NAMALWA (cell line): ENCODE measurements around the gene P4HA2.

Source experiments
- DNase-seq: peaks from one replicate; pipeline ENCODE4 v3.0.0-alpha.2; 2015; ENCODE audit warnings: low spot score

The P4HA2 gene

DNA sequence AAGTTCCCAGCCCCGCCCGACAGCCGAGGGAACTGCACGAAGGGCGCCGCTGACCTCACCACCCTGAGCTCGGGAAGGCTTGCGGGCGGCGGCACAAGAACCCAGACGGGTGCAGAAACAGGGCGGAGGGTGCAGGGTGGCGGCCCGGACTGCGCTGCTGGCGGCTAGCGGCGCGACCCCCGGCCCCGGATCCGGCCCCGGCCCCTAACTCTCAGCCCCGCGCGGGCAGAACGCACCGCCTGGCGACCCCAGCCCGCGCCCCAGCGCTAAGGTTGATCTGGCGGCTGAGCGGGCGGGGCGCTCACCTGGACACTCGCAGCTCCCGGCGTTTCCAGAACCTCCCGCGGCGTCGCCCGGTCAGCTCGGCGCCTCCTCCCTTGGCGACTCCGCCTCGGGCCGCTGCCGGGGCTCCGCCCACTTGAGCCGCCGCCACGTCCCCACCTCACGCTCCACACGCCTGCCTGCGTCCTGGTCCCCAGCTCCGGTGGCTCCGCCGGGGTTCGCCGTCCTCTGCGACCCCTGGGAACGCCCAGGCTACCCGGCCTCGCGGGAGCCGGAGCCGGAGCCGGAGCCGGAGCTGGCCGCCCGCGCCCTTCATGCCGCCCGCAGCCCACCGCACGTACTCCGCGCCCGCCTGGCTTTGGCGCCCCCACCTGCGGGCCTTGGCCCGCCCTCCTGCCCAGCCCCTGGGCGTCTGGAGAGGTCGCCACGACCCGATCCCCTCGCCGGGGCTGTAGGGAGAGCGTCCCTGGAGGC is at the start of gene P4HA2:
P4HA2 (minus strand) TSS at position 369 of the 756 bp plus-strand sequence. CDS start 9,227 bp downstream, outside the sequence.
- no peak for DNase-seq

DNA sequence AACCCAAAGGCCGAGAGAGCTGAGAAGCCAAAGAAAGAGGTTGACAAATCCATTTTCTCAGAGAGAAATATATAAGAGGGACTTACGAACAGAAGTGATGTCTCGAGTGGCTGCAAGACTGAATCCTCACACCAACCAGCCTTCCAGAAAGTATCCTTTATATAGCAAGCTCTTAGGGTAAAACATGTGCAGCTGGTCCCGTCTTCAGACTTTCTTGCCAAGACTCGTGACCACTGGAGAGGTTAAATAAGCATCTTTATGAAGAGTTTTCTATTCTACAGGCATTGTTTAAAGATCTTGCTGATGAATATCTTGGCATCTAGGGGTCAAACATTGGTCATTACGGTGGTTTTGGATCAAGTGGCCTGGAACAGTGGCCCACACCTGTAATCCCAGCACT is 49.6 kb upstream of the P4HA2 start:
- no peak for DNase-seq

GRCh38 chr5:132275367-132276220 is 47.9 kb upstream of the P4HA2 start:
- no peak for DNase-seq

GRCh38 chr5:132274050-132274792 is 46.6 kb upstream of the P4HA2 start:
- DNase-seq = no peak

GRCh38 chr5:132273631-132274030 is 46.0 kb upstream of the P4HA2 start:
- no peak for DNase-seq

- peak; percentile 84 for DNase-seq
Observed at GRCh38 chr5:132272311-132273210, 44.9 kb upstream of the P4HA2 start.

DNA sequence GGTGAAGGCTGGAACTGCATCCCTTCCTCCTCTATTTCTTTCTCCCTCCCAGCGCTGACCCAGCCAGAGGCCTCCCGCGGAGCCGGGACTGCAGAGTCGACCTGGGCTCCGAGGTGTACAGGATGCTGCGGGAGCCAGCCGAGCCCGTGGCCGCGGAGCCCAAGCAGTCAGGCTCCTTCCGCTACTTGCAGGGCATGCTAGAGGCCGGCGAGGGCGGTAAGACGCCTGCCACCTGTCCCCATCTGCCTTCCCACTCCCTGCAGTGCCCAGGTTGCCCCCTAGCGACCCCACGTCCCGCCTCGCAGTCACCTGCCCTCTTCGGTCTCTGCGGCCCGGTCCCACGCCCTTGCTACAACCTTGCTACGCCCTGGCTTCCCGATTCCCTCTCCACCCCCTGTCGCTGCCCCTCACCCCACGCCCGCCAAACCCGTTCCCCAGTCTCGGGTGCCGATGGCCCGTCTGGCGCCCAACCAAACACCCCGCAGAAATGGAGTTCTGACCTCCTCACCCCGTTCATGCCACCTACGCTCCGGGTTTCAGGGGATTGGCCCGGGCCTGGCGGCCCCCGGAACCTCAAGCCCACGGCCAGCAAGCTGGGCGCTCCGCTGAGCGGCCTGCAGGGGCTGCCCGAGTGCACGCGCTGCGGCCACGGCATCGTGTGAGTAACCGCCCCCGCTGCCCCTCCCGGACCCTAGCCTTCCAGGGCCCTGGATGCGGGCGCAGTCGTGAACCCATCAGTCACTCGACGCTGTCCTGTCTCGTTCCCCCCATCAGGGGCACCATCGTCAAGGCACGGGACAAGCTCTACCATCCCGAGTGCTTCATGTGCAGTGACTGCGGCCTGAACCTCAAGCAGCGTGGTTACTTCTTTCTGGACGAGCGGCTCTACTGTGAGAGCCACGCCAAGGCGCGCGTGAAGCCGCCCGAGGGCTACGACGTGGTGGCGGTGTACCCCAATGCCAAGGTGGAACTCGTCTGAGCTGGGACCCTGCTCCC is 43.9 kb upstream of the P4HA2 start:
- no peak for DNase-seq

- no peak for DNase-seq
Observed at GRCh38 chr5:132270706-132271105, 43.1 kb upstream of the P4HA2 start.

DNA sequence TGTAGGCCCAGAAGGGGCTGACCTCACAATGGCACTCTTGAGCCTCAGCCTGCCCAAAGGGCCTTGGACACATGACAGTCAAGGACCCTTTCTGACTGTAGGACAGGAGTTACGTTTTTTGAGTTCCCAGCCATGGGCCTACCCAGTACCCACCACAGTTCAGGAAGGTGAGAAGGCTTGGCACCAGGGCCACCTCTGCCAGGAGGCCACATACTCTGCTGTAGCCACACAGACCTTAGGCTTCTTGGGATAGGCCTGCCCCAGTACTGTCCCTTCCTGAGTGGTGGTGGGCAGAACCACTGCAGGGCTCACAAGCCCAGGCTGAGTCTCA is 42.6 kb upstream of the P4HA2 start:
- no peak for DNase-seq

- no peak for DNase-seq
Observed at GRCh38 chr5:132269635-132270334, 42.1 kb upstream of the P4HA2 start.

GRCh38 chr5:132268769-132269551 is 41.3 kb upstream of the P4HA2 start:
- DNase-seq = no peak

DNA sequence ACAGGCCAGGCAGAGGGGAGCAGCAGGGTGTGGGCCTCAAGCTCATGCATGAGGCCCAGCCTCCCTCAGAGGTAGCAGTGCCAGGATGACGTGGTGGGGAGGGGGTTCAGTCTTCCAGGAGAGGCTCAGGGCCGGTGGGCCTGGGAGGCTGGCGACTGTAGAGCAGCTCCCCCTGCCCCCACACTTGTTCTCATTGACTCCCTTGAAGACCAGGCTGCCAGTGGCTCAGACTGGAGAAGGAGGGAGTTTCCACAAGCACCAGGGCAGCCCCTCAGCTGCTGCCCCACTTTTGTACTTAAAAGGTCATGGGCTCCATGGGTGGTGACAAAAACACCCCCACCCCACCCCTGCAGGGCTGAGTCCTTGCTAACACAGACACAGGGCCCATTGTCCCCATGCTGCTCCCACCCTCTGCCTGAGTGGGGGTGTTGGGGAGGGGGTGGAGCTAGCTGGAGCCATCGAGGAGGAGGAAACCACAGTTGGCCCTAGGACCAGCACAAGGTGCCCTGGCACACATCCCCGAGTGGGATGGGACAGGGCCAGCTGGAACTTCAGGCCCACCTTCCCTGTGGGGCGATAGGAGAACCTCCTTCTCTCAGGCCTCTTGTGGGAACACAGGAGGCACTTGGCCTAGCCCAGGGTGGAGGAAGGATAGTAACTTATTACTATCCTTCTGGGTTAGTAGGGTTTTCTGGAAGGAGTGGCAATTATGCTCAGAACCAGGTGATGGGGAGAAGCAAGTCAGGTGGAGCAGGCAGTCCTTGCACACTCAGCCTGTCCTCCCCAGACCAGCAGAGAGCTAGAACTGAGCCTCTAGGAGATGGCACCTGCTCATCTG is 40.5 kb upstream of the P4HA2 start:
- DNase-seq = no peak

DNA sequence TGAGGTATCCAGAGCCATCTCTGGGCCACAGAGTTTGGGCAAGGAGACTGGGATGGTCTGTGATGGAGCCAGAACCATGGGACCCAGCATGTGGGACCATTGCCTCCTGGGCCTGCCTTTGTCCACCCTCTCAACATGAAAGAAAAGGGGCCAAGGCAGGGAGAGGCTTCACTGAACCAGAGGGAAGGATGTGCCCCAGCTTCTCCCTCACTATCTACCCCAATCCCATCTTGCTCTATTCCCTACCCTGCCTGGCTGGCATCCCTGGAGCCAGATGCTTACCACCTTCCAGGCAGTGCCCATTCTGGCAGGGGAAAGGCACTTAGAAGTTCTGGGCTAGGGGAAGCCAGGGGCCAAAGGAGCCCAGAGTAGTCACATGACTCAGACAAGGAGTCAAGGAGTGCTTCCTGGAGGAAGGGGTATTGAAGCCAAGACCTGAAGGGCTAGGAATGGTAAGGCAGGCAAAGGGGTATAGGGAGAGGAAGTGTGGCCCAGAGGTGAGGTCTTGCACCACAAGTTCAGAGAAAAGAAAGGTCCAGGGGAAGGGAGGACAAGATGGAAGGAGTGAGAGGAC is 39.6 kb upstream of the P4HA2 start:
- no peak for DNase-seq

GRCh38 chr5:132266836-132267160 is 39.1 kb upstream of the P4HA2 start:
- DNase-seq = no peak

DNA sequence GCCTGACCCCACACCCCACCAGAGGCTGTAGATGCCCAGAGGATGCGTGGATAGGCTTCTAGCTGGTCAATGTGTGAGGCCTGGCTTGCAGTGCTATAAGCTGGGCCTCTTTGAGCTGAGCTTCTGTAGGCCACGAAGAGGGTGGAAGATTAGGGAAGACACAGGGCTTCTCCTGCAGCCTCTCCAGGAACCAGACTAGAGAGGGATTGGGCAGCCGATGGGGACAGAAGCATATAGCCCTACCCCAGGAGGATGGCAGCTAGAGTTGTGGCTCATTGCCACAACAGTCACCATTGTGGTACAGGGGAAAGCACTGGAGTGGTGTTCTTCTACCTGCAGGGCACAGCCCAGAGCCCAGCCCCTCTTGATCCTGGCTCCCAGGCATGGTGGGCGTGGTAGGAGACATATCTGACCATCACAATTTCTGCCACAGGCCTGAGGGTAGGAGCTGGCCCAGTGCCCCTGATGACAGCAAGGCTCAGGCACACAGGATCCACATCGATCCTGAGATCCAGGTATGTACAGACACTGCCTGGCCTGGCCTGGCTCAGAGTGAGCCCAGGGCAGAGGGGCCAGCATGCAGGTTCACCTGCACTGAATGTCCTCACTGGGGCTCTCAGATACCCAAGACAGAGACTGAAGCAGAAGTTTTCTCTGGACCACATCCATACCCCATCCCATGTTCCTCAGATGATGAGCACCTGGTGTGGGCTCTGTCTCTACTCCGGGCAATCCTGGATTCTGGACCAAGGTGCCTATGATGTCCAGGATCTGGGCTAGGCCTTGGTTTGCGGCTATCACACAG is 38.6 kb upstream of the P4HA2 start:
- no peak for DNase-seq

DNA sequence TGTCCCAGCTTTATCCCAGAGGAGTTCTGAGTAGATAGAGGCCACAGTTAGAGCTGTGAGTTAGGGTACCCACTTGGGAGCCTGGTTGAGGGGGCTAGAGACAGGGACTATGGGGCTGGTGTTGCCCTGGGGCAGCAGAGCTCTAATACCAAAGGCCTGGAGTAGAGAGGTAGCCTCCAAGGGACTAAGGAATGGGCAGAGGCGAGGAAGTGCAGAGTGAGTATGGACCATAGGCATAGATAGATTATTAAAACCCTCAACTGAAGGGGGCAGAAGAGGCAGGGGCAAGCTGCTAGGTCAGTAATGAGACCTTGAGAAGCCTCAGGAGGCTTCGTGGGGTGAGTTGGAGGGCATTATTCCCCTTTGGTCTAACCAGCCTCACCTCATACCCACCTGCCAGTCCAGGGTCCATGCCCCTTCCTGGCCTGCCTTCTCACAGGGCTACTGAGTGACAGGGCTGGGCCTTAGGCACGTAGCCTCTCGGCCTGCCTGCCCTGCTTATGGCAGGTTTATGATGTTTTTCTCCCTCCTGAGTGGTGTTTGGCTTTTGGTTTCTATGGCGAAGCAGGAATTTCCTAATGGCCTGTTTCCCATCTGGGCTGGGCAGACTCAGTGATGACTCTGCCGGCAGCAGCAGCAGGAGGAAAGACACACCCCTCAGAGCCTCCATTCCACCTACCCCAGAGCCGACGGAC is 37.8 kb upstream of the P4HA2 start:
- DNase-seq = no peak
